CD8-positive, alpha-beta memory T cell (primary cell): ENCODE data around the gene NRG4. TPM values are rescaled to one million over a fixed set of nuclear protein-coding genes. Genes with fewer than 3 reads are reported as not detected.
"Not testable (repeated sequence)": the region's sequence is repeated elsewhere in the genome, so short reads cannot be mapped to it uniquely, and the experiment has no call there.

Source experiments
- CTCF ChIA-PET: fragments of 350-600 bp; sonication (Branson Sonifier 250); formaldehyde crosslinking; loops from one replicate; lab custom pipeline; 2021; ENCODE audit warnings: antibody characterized with exemption; lab: Charles Lee
- POLR2A ChIA-PET: fragments of 350-600 bp; sonication (Branson Sonifier 250); formaldehyde crosslinking; loops from one replicate; lab custom pipeline; 2021; ENCODE audit warnings: antibody characterized with exemption; lab: Charles Lee
- DNase-seq, 5 donors: peaks; one replicate each; pipeline versions ENCODE4 v3.0.0 to v3.0.0-alpha.2; 2020 to 2022; ENCODE audit warnings: mixed read lengths in 1 of 5
- H3K27ac ChIP-seq: one replicate; pipeline ENCODE4 v1.7.0; 2013; ENCODE audit warnings: low read depth, mild to moderate bottlenecking, low read length, moderate library complexity
- H3K27me3 ChIP-seq: 2 replicates; pipeline ENCODE4 v1.7.0; 2013; ENCODE audit warnings: low read length, mild to moderate bottlenecking; ENCODE audit not compliant: insufficient read depth, poor library complexity, severe bottlenecking
- H3K36me3 ChIP-seq: 2 replicates; pipeline ENCODE4 v1.7.0; 2013; ENCODE audit warnings: mild to moderate bottlenecking, low read length, moderate library complexity; ENCODE audit not compliant: insufficient read depth
- H3K4me1 ChIP-seq: 2 replicates; pipeline ENCODE4 v1.7.0; 2013; ENCODE audit warnings: mild to moderate bottlenecking, low read length, moderate library complexity; ENCODE audit not compliant: insufficient read depth
- H3K4me3 ChIP-seq: 2 replicates; pipeline ENCODE4 v1.7.0; 2013; ENCODE audit warnings: mild to moderate bottlenecking, low read length
- H3K9me3 ChIP-seq: 2 replicates; pipeline ENCODE4 v1.7.0; 2013; ENCODE audit warnings: mild to moderate bottlenecking, low read length
- H3K27ac Mint-ChIP-seq, 8 donors: one replicate each; pipeline ENCODE4 v1.8.0; 2020 to 2021; ENCODE audit warnings: mixed read lengths in 8 of 8, mild to moderate bottlenecking in 6 of 8, inconsistent platforms in 3 of 8, moderate library complexity in 3 of 8
- H3K27me3 Mint-ChIP-seq, 2 donors: one replicate each; pipeline ENCODE4 v1.8.0; 2020 to 2021; ENCODE audit warnings: mixed read lengths in 2 of 2, mild to moderate bottlenecking in 1 of 2, moderate library complexity in 1 of 2
- H3K36me3 Mint-ChIP-seq, 3 donors: one replicate each; pipeline ENCODE4 v1.8.0; 2020 to 2021; ENCODE audit warnings: mixed read lengths in 3 of 3, inconsistent platforms in 1 of 3, mild to moderate bottlenecking in 1 of 3
- H3K4me1 Mint-ChIP-seq, 3 donors: one replicate each; pipeline ENCODE4 v1.8.0; 2020 to 2021; ENCODE audit warnings: mixed read lengths in 3 of 3, inconsistent platforms in 1 of 3, mild to moderate bottlenecking in 1 of 3
- H3K4me3 Mint-ChIP-seq, 7 donors: one replicate each; pipeline ENCODE4 v1.8.0; 2020 to 2021; ENCODE audit warnings: mixed read lengths in 7 of 7, mild to moderate bottlenecking in 6 of 7, moderate library complexity in 4 of 7, inconsistent platforms in 2 of 7
- H3K9me3 Mint-ChIP-seq, 5 donors: one replicate each; pipeline ENCODE4 v1.8.0; 2020 to 2022; ENCODE audit warnings: mixed read lengths in 5 of 5, mild to moderate bottlenecking in 3 of 5, moderate library complexity in 2 of 5, inconsistent platforms in 1 of 5
- polyA plus RNA-seq: library from polyadenylated mRNA; unstranded; fragments of 300-500 nt; fragmentation: Illumina TruSeq; gene quantifications from one replicate; pipeline ENCODE4 v1.2.3, GENCODE V29; 2021
- total RNA-seq, 2 experiments: library from RNA; stranded (reverse); gene quantifications; one replicate each; pipeline ENCODE4 v1.2.3, GENCODE V29; 2021

The NRG4 gene
- total and polyA plus RNA-seq, 3 experiments from 2014 or later, result not detected

- Mint-ChIP-seq H3K27me3 (peaks cover 32 to 60% of the 10 kb centered on the region in 2 donors), H3K9me3 (peaks cover 15 to 30% (median 29%) of the 10 kb centered on the region in 5 donors), H3K36me3 (peaks cover 0 to 10% (median 2%) of the 10 kb centered on the region in 3 donors)
- H3K27me3 ChIP-seq, H3K4me1 ChIP-seq, H3K4me3 Mint-ChIP-seq, H3K9me3 ChIP-seq, H3K4me3 ChIP-seq, H3K4me1 Mint-ChIP-seq, H3K27ac Mint-ChIP-seq, H3K27ac ChIP-seq, H3K36me3 ChIP-seq, POLR2A ChIA-PET, CTCF ChIA-PET, DNase-seq: not testable (repeated sequence)
Measured at GRCh38 chr15:76013470-76013869, 1.2 kb upstream of the NRG4 start.

GRCh38 chr15:76010613-76011012 lies 1.6 kb downstream of the NRG4 start:
- no peaks in the 10 kb centered on the region for H3K4me1 ChIP-seq
- peaks cover 0 to 15% (median 7%) of the 10 kb centered on the region in 5 donors for H3K9me3 Mint-ChIP-seq
- POLR2A ChIA-PET, result no interaction called here
- H3K4me1 Mint-ChIP-seq, result peaks cover 2 to 6% (median 6%) of the 10 kb centered on the region in 3 donors
- no peak overlapping the region for H3K4me3 Mint-ChIP-seq
- H3K9me3 ChIP-seq, result no peaks in the 10 kb centered on the region
- no peak overlapping the region for H3K27ac ChIP-seq
- CTCF ChIA-PET, result no interaction called here
- H3K4me3 ChIP-seq, result no peak overlapping the region
- H3K27me3 Mint-ChIP-seq, result peaks cover 11 to 44% of the 10 kb centered on the region in 2 donors
- DNase-seq, result no peak
- no peaks in the 10 kb centered on the region for H3K36me3 Mint-ChIP-seq
- no peak overlapping the region for H3K27ac Mint-ChIP-seq
- H3K36me3 ChIP-seq, result no peaks in the 10 kb centered on the region
- peaks cover 3% of the 10 kb centered on the region for H3K27me3 ChIP-seq

- H3K27ac Mint-ChIP-seq, result no peak overlapping the region
- H3K27me3 ChIP-seq, result peaks cover 7% of the 10 kb centered on the region
- no peaks in the 10 kb centered on the region for H3K4me1 Mint-ChIP-seq
- ChIA-PET POLR2A (no interaction called here), CTCF (interaction anchor here (1.0 kb wide), 1 partner anchor 13 kb away, joined by 3 read pairs; no protein-coding TSS in a partner anchor)
- no peaks in the 10 kb centered on the region for H3K36me3 ChIP-seq
- H3K4me3 ChIP-seq, result no peak overlapping the region
- peaks cover 0 to 2% (median 0%) of the 10 kb centered on the region in 5 donors for H3K9me3 Mint-ChIP-seq
- no peak overlapping the region for H3K4me3 Mint-ChIP-seq
- no peaks in the 10 kb centered on the region for H3K9me3 ChIP-seq
- no peak overlapping the region for H3K27ac ChIP-seq
- no peaks in the 10 kb centered on the region for H3K4me1 ChIP-seq
- no peaks in the 10 kb centered on the region for H3K36me3 Mint-ChIP-seq
- no peak for DNase-seq
- H3K27me3 Mint-ChIP-seq, result peaks cover 11 to 35% of the 10 kb centered on the region in 2 donors
Measured at GRCh38 chr15:76006136-76006778, 6.0 kb downstream of the NRG4 start.

GRCh38 chr15:76003364-76003763 lies 8.9 kb downstream of the NRG4 start:
- Mint-ChIP-seq H3K36me3 (peaks cover 0 to 3% (median 0%) of the 10 kb centered on the region in 3 donors), H3K27me3 (peaks cover 13 to 46% of the 10 kb centered on the region in 2 donors), H3K9me3 (peaks cover 0 to 2% (median 0%) of the 10 kb centered on the region in 5 donors), H3K27ac (no peak overlapping the region), H3K4me3 (no peak overlapping the region), H3K4me1 (no peaks in the 10 kb centered on the region)
- Histone ChIP-seq H3K9me3 (no peaks in the 10 kb centered on the region), H3K4me3 (no peak overlapping the region), H3K27ac (no peak overlapping the region), H3K4me1 (no peaks in the 10 kb centered on the region), H3K27me3 (peaks cover 4% of the 10 kb centered on the region), H3K36me3 (no peaks in the 10 kb centered on the region)
- CTCF ChIA-PET, result no interaction called here
- DNase-seq, result no peak
- POLR2A ChIA-PET, result no interaction called here

- Histone ChIP-seq H3K36me3 (no peaks in the 10 kb centered on the region), H3K27me3 (no peaks in the 10 kb centered on the region), H3K4me3 (no peak overlapping the region), H3K9me3 (no peaks in the 10 kb centered on the region), H3K27ac (no peak overlapping the region), H3K4me1 (no peaks in the 10 kb centered on the region)
- Mint-ChIP-seq H3K4me1 (no peaks in the 10 kb centered on the region), H3K4me3 (no peak overlapping the region), H3K27me3 (peaks cover 11 to 49% of the 10 kb centered on the region in 2 donors), H3K9me3 (peaks cover 7 to 14% (median 13%) of the 10 kb centered on the region in 5 donors), H3K36me3 (peaks cover 0 to 5% (median 0%) of the 10 kb centered on the region in 3 donors), H3K27ac (no peak overlapping the region)
- no peak for DNase-seq
- POLR2A ChIA-PET, result no interaction called here
- CTCF ChIA-PET, result no interaction called here
Measured at GRCh38 chr15:75995611-75996010, 16.6 kb downstream of the NRG4 start.

GRCh38 chr15:75994220-75994619 lies 18.0 kb downstream of the NRG4 start:
- Mint-ChIP-seq H3K4me1 (no peaks in the 10 kb centered on the region), H3K36me3 (peaks cover 0 to 3% (median 0%) of the 10 kb centered on the region in 3 donors), H3K27ac (no peak overlapping the region), H3K27me3 (peaks cover 13 to 39% of the 10 kb centered on the region in 2 donors), H3K4me3 (no peak overlapping the region), H3K9me3 (peaks cover 7 to 14% (median 13%) of the 10 kb centered on the region in 5 donors)
- CTCF ChIA-PET, result no interaction called here
- H3K36me3 ChIP-seq, result no peaks in the 10 kb centered on the region
- H3K9me3 ChIP-seq, result no peaks in the 10 kb centered on the region
- DNase-seq, result no peak
- POLR2A ChIA-PET, result no interaction called here
- H3K27ac ChIP-seq, result no peak overlapping the region
- H3K4me3 ChIP-seq, result no peak overlapping the region
- no peaks in the 10 kb centered on the region for H3K27me3 ChIP-seq
- H3K4me1 ChIP-seq, result no peaks in the 10 kb centered on the region

GRCh38 chr15:75992897-75993296 lies 19.3 kb downstream of the NRG4 start:
- POLR2A ChIA-PET, result no interaction called here
- no peak overlapping the region for H3K27ac Mint-ChIP-seq
- no peak overlapping the region for H3K4me3 Mint-ChIP-seq
- Histone ChIP-seq H3K27me3 (no peaks in the 10 kb centered on the region), H3K27ac (no peak overlapping the region), H3K36me3 (no peaks in the 10 kb centered on the region), H3K4me3 (no peak overlapping the region), H3K4me1 (no peaks in the 10 kb centered on the region), H3K9me3 (no peaks in the 10 kb centered on the region)
- H3K27me3 Mint-ChIP-seq, result peaks cover 10 to 29% of the 10 kb centered on the region in 2 donors
- no peak for DNase-seq
- CTCF ChIA-PET, result interaction anchor here (1.0 kb wide), 1 partner anchor 13 kb away, joined by 3 read pairs; no protein-coding TSS in a partner anchor
- H3K36me3 Mint-ChIP-seq, result peaks cover 0 to 3% (median 0%) of the 10 kb centered on the region in 3 donors
- peaks cover 7 to 14% (median 13%) of the 10 kb centered on the region in 5 donors for H3K9me3 Mint-ChIP-seq
- no peaks in the 10 kb centered on the region for H3K4me1 Mint-ChIP-seq

- Histone ChIP-seq H3K27me3 (no peaks in the 10 kb centered on the region), H3K36me3 (no peaks in the 10 kb centered on the region), H3K4me1 (no peaks in the 10 kb centered on the region), H3K9me3 (no peaks in the 10 kb centered on the region), H3K27ac (no peak overlapping the region), H3K4me3 (no peak overlapping the region)
- Mint-ChIP-seq H3K27me3 (peaks cover 6 to 12% of the 10 kb centered on the region in 2 donors), H3K4me1 (no peaks in the 10 kb centered on the region), H3K9me3 (peaks cover 7 to 14% (median 13%) of the 10 kb centered on the region in 5 donors), H3K36me3 (peaks cover 0 to 3% (median 0%) of the 10 kb centered on the region in 3 donors), H3K27ac (no peak overlapping the region), H3K4me3 (no peak overlapping the region)
- POLR2A ChIA-PET, result no interaction called here
- no peak for DNase-seq
- CTCF ChIA-PET, result no interaction called here
Measured at GRCh38 chr15:75989875-75990274, 22.3 kb downstream of the NRG4 start.
